HepG2 (cell line): ENCODE results near the gene STEAP1B. TPM values are rescaled to one million over a fixed set of nuclear protein-coding genes. Genes with fewer than 3 reads are reported as not detected.
A peak's percentile ranks its signal among the peaks of the same experiment; 100 is the strongest.

Experiments
- AHDC1 ChIP-seq: sonication (generic); formaldehyde crosslinking; IDR thresholded peaks from 2 replicates; pipeline ENCODE4 v1.5.1; 2020; ENCODE audit warnings: mild to moderate bottlenecking, missing genetic modification reagents, borderline replicate concordance
- IRF9 ChIP-seq: sonication (generic); formaldehyde crosslinking; IDR thresholded peaks from 2 replicates; pipeline ENCODE4 v1.8.0; 2022; ENCODE audit warnings: missing genetic modification reagents, mild to moderate bottlenecking, borderline replicate concordance
- MBNL3 ChIP-seq: fragments of 250-450 bp; sonication (Bioruptor Pico); conservative IDR thresholded peaks from 2 replicates; pipeline ENCODE4 v1.8.0; 2022; ENCODE audit warnings: mild to moderate bottlenecking, inconsistent platforms
- NFIB ChIP-seq: sonication (generic); formaldehyde crosslinking; IDR thresholded peaks from 2 replicates; pipeline ENCODE4 v1.9.0; 2021; ENCODE audit warnings: missing genetic modification reagents, mild to moderate bottlenecking, borderline replicate concordance
- NPAS2 ChIP-seq: sonication (generic); formaldehyde crosslinking; IDR thresholded peaks from 2 replicates; pipeline ENCODE4 v1.8.0; 2022; ENCODE audit warnings: mild to moderate bottlenecking, missing genetic modification reagents, borderline replicate concordance
- SMAD9 ChIP-seq: sonication (generic); formaldehyde crosslinking; IDR thresholded peaks from 2 replicates; pipeline ENCODE4 v1.5.1; 2020; ENCODE audit warnings: mild to moderate bottlenecking, missing genetic modification reagents
- ZBTB1 ChIP-seq: sonication (generic); formaldehyde crosslinking; IDR thresholded peaks from 2 replicates; pipeline ENCODE4 v1.4.0; 2020; ENCODE audit warnings: missing genetic modification reagents, borderline replicate concordance
- ZFP1 ChIP-seq: IDR thresholded peaks from 2 replicates; pipeline ENCODE4 v1.6.1; 2016
- ZKSCAN8 ChIP-seq: IDR thresholded peaks from 2 replicates; pipeline ENCODE4 v1.6.1; 2016; ENCODE audit warnings: borderline replicate concordance, missing genetic modification reagents, missing compliant biosample characterization
- ZNF205 ChIP-seq: IDR thresholded peaks from 2 replicates; pipeline ENCODE4 v1.6.1; 2018; ENCODE audit warnings: missing biosample characterization, missing genetic modification reagents
- ZNF225 ChIP-seq: sonication (generic); formaldehyde crosslinking; IDR thresholded peaks from 2 replicates; pipeline ENCODE4 v1.4.0; 2020; ENCODE audit warnings: mild to moderate bottlenecking, missing genetic modification reagents
- ZNF251 ChIP-seq: sonication (generic); formaldehyde crosslinking; IDR thresholded peaks from 2 replicates; pipeline ENCODE4 v1.9.0; 2021; ENCODE audit warnings: mild to moderate bottlenecking, missing genetic modification reagents
- ZNF543 ChIP-seq: sonication (generic); formaldehyde crosslinking; IDR thresholded peaks from 2 replicates; pipeline ENCODE4 v1.4.0; 2020; ENCODE audit warnings: mild to moderate bottlenecking, missing genetic modification reagents
- ZNF639 ChIP-seq: conservative IDR thresholded peaks from 2 replicates; pipeline ENCODE4 v1.6.1; 2018; ENCODE audit warnings: missing genetic modification reagents
- ZNF710 ChIP-seq: sonication (generic); formaldehyde crosslinking; IDR thresholded peaks from 2 replicates; pipeline ENCODE4 v1.5.0; 2020; ENCODE audit warnings: mild to moderate bottlenecking, missing genetic modification reagents, borderline replicate concordance
- ZSCAN30 ChIP-seq: sonication (generic); formaldehyde crosslinking; IDR thresholded peaks from 2 replicates; pipeline ENCODE4 v1.5.0; 2020; ENCODE audit warnings: mild to moderate bottlenecking, missing genetic modification reagents
- polyA plus RNA-seq, 8 experiments: library from polyadenylated mRNA; depleted of rRNA in 3 of 8; stranded (reverse) in 7 of 8; unstranded in 1 of 8; fragments of >200 nt; fragmentation: Illumina TruSeq in 4 of 8; extraction: Trizol in 4 of 8; gene quantifications; 2 replicates each; pipeline versions ENCODE4 v1.2.1 to v1.2.3, GENCODE V29; 2011 to 2016; ENCODE audit warnings: low read depth in 4 of 8, missing spikeins in 1 of 8, mixed read lengths in 1 of 8; ENCODE audit not compliant: insufficient read depth in 1 of 8
- total RNA-seq, 5 experiments: library from RNA; depleted of rRNA; stranded (reverse); fragments of >200 nt; fragmentation: Illumina TruSeq; extraction: Trizol; gene quantifications; 2 replicates each; pipeline ENCODE4 v1.2.3, GENCODE V29; 2016; ENCODE audit warnings: low read depth in 1 of 5

The STEAP1B gene
- total and polyA plus RNA-seq, 2 of the 13 experiments (the other 11 are each of a cell fraction or from before 2014, with no cell fraction given) = not detected

- TF ChIP-seq AHDC1 (CRISPR knock-in tag) (0 out of 2 replicates have a peak, but pooled peaks have one; percentile 4), ZSCAN30 (CRISPR knock-in tag) (no peak), ZKSCAN8 (CRISPR knock-in tag) (peak; percentile 56; the same call in 1 of the 2 replicates), ZBTB1 (CRISPR knock-in tag) (no peak), ZNF251 (CRISPR knock-in tag) (no peak), ZNF543 (CRISPR knock-in tag) (no peak), ZNF205 (CRISPR knock-in tag) (no peak), NPAS2 (CRISPR knock-in tag) (no peak), NFIB (no peak), ZFP1 (CRISPR knock-in tag) (no peak), ZNF225 (no peak), ZNF639 (CRISPR knock-in tag) (no peak), IRF9 (no peak), MBNL3 (CRISPR knock-in tag) (no peak), ZNF710 (CRISPR knock-in tag) (peak; percentile 61; the same call in 1 of the 2 replicates), SMAD9 (no peak)
These were observed 121.6 kb downstream of the STEAP1B start (continued) for GRCh38 chr7:22378199-22378980.
